GM23338 (cell line): Measurements from ENCODE around the gene CDHR4.
"Not testable (repeated sequence)": the region's sequence is repeated elsewhere in the genome, so short reads cannot be mapped to it uniquely, and the experiment has no call there.

Experiments
- CREB1 ChIP-seq: fragments of 250-450 bp; sonication (Bioruptor Pico); IDR thresholded peaks from 2 replicates; pipeline ENCODE4 v1.5.0; 2020; ENCODE audit warnings: low read depth, mild to moderate bottlenecking, moderate library complexity
- CTCF ChIP-seq, 2 experiments: fragments of 200-600 bp in 1 of 2; sonication (generic) in 1 of 2; conservative IDR thresholded peaks; 2 replicates each; pipeline versions ENCODE4 v1.5.1 to v1.6.1; 2016 to 2017; ENCODE audit warnings: antibody characterized with exemption in 2 of 2, low read depth in 2 of 2, mild to moderate bottlenecking in 2 of 2, moderate library complexity in 1 of 2
- JUNB ChIP-seq: IDR thresholded peaks from one replicate; pipeline ENCODE4 v1.6.1; 2016; ENCODE audit warnings: antibody characterized with exemption; ENCODE audit not compliant: unreplicated experiment
- POLR2AphosphoS5 ChIP-seq: IDR thresholded peaks from 2 replicates; pipeline ENCODE4 v1.6.1; 2016; ENCODE audit warnings: antibody characterized with exemption, low read depth
- STAT1 ChIP-seq: IDR thresholded peaks from one replicate; pipeline ENCODE4 v1.6.1; 2016; ENCODE audit warnings: antibody characterized with exemption; ENCODE audit not compliant: unreplicated experiment
- ZNF331 ChIP-seq: fragments of 250-450 bp; sonication (Bioruptor Pico); IDR thresholded peaks from 2 replicates; pipeline ENCODE4 v1.5.0; 2020; ENCODE audit warnings: low read depth, mild to moderate bottlenecking, moderate library complexity

GRCh38 chr3:49776101-49776500, 23.6 kb downstream of the CDHR4 start:
- not testable (repeated sequence) for TF ChIP-seq CTCF (conservative IDR thresholded peaks at IDR 0.05; ENCODE audit: low read depth in 2 of 2); STAT1; POLR2AphosphoS5; ZNF331 (CRISPR knock-in tag); CREB1 (CRISPR knock-in tag); JUNB
